ENCODE data around the gene POR. TPM values are rescaled to one million over a fixed set of nuclear protein-coding genes. Genes with fewer than 3 reads are reported as not detected.

POR gene
- total and polyA plus RNA-seq, 2 of the 13 experiments (the other 11 are each of a cell fraction or from before 2014, with no cell fraction given) = 145 to 266 TPM

DNA sequence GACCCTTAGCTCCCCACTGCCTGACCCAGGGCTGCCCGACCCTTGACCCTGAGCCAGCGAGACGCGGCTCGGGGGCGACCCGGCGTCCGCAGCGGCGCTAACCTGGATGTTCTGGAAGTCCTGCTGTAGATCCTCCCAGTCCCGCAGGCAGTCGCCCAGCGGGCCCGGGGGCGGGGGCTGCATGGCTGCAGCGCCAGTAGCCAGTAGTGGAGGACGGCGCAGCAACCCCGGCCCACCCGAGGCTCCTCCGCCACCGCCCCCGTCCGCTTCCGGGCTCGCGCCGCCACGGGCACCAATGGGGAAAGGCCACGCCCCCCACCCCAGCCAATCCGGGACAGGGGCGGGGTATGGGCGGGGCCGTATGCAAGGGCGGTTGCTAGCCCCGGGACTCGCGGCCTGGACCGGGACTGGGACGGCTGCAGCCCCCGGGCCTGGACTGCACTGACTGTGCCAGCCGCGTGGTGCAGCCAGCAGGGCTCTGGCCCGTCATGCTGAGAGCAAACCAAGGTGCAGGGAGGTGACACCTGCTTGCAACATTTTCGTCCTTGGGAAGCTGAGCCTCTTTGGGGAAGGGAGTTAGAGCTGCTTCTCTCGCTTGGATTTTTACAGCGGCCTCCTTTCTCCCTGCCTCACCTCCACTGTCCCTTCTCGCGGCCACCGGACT, 79.6 kb downstream of the POR start, which contains the start of gene TMEM120A (continued):
- TF ChIP-seq, protein P1, sequence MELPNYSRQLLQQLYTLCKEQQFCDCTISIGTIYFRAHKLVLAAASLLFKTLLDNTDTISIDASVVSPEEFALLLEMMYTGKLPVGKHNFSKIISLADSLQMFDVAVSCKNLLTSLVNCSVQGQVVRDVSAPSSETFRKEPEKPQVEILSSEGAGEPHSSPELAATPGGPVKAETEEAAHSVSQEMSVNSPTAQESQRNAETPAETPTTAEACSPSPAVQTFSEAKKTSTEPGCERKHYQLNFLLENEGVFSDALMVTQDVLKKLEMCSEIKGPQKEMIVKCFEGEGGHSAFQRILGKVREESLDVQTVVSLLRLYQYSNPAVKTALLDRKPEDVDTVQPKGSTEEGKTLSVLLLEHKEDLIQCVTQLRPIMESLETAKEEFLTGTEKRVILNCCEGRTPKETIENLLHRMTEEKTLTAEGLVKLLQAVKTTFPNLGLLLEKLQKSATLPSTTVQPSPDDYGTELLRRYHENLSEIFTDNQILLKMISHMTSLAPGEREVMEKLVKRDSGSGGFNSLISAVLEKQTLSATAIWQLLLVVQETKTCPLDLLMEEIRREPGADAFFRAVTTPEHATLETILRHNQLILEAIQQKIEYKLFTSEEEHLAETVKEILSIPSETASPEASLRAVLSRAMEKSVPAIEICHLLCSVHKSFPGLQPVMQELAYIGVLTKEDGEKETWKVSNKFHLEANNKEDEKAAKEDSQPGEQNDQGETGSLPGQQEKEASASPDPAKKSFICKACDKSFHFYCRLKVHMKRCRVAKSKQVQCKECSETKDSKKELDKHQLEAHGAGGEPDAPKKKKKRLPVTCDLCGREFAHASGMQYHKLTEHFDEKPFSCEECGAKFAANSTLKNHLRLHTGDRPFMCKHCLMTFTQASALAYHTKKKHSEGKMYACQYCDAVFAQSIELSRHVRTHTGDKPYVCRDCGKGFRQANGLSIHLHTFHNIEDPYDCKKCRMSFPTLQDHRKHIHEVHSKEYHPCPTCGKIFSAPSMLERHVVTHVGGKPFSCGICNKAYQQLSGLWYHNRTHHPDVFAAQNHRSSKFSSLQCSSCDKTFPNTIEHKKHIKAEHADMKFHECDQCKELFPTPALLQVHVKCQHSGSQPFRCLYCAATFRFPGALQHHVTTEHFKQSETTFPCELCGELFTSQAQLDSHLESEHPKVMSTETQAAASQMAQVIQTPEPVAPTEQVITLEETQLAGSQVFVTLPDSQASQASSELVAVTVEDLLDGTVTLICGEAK (IDR thresholded peaks at IDR 0.05) = no peak
- TF ChIP-seq, protein P1 (CRISPR knock-in tag; IDR thresholded peaks at IDR 0.05) = peak; percentile 84
- peak; percentile 22; the same call in 1 of the 2 replicates for TF ChIP-seq SPEN (CRISPR knock-in tag; IDR thresholded peaks at IDR 0.05; ENCODE audit: low read depth)
- TF ChIP-seq, protein P2, sequence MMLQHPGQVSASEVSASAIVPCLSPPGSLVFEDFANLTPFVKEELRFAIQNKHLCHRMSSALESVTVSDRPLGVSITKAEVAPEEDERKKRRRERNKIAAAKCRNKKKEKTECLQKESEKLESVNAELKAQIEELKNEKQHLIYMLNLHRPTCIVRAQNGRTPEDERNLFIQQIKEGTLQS (CRISPR knock-in tag; IDR thresholded peaks at IDR 0.05) = no peak
- peak; percentile 75; the same call in 1 of the 2 replicates for TF ChIP-seq ZNF891 (CRISPR knock-in tag; IDR thresholded peaks at IDR 0.05)
- TF ChIP-seq KAT2B (IDR thresholded peaks at IDR 0.05; ENCODE audit: borderline replicate concordance, low read depth, low read length) = no peak
- no peak for TF ChIP-seq ZNF780A (CRISPR knock-in tag; IDR thresholded peaks at IDR 0.05)
- no peak for TF ChIP-seq ZNF101 (CRISPR knock-in tag; IDR thresholded peaks at IDR 0.05; ENCODE audit: borderline replicate concordance, low read depth)
- no peak for TF ChIP-seq ZFP36L1 (CRISPR knock-in tag; IDR thresholded peaks at IDR 0.05)
- TF ChIP-seq, protein P3, sequence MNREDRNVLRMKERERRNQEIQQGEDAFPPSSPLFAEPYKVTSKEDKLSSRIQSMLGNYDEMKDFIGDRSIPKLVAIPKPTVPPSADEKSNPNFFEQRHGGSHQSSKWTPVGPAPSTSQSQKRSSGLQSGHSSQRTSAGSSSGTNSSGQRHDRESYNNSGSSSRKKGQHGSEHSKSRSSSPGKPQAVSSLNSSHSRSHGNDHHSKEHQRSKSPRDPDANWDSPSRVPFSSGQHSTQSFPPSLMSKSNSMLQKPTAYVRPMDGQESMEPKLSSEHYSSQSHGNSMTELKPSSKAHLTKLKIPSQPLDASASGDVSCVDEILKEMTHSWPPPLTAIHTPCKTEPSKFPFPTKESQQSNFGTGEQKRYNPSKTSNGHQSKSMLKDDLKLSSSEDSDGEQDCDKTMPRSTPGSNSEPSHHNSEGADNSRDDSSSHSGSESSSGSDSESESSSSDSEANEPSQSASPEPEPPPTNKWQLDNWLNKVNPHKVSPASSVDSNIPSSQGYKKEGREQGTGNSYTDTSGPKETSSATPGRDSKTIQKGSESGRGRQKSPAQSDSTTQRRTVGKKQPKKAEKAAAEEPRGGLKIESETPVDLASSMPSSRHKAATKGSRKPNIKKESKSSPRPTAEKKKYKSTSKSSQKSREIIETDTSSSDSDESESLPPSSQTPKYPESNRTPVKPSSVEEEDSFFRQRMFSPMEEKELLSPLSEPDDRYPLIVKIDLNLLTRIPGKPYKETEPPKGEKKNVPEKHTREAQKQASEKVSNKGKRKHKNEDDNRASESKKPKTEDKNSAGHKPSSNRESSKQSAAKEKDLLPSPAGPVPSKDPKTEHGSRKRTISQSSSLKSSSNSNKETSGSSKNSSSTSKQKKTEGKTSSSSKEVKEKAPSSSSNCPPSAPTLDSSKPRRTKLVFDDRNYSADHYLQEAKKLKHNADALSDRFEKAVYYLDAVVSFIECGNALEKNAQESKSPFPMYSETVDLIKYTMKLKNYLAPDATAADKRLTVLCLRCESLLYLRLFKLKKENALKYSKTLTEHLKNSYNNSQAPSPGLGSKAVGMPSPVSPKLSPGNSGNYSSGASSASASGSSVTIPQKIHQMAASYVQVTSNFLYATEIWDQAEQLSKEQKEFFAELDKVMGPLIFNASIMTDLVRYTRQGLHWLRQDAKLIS (CRISPR knock-in tag; IDR thresholded peaks at IDR 0.05) = no peak
- TF ChIP-seq, protein P4, sequence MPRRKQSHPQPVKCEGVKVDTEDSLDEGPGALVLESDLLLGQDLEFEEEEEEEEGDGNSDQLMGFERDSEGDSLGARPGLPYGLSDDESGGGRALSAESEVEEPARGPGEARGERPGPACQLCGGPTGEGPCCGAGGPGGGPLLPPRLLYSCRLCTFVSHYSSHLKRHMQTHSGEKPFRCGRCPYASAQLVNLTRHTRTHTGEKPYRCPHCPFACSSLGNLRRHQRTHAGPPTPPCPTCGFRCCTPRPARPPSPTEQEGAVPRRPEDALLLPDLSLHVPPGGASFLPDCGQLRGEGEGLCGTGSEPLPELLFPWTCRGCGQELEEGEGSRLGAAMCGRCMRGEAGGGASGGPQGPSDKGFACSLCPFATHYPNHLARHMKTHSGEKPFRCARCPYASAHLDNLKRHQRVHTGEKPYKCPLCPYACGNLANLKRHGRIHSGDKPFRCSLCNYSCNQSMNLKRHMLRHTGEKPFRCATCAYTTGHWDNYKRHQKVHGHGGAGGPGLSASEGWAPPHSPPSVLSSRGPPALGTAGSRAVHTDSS (CRISPR knock-in tag; conservative IDR thresholded peaks at IDR 0.05) = no peak
- TF ChIP-seq NR2F6 (IDR thresholded peaks at IDR 0.05) = peak; percentile 42; the same call in 1 of the 2 replicates
- TF ChIP-seq NR2F6 (CRISPR knock-in tag; IDR thresholded peaks at IDR 0.05) = no peak; the same call in 1 of the 2 replicates
- 0 out of 2 replicates have a peak, but pooled peaks have one; percentile 62 for TF ChIP-seq MLLT10 (CRISPR knock-in tag; IDR thresholded peaks at IDR 0.05)
- TF ChIP-seq MAFF (IDR thresholded peaks at IDR 0.05; ENCODE audit: low read depth, low read length) = no peak
- no peak for TF ChIP-seq TMF1 (CRISPR knock-in tag; IDR thresholded peaks at IDR 0.05; ENCODE audit: low read depth)
